Thymus (tissue), 11 donors: ENCODE results near the gene C17orf67. TPM values are rescaled to one million over a fixed set of nuclear protein-coding genes. Genes with fewer than 3 reads are reported as not detected.
"Not testable (repeated sequence)": the region's sequence is repeated elsewhere in the genome, so short reads cannot be mapped to it uniquely, and the experiment has no call there.

Experiments used
- DNase-seq, 9 donors: peaks; one replicate each; pipeline ENCODE4 v3.0.0-alpha.2; 2013; ENCODE audit warnings: low spot score in 9 of 9, low read depth in 6 of 9, missing footprints in 1 of 9
- H3K27ac ChIP-seq, 2 donors: one replicate each; pipeline ENCODE4 v1.5.1; 2013; ENCODE audit warnings: control low read depth in 1 of 2, low read depth in 1 of 2, low read length in 1 of 2, mild to moderate bottlenecking in 1 of 2, moderate library complexity in 1 of 2
- H3K27me3 ChIP-seq, 2 donors: one replicate each; pipeline ENCODE4 v1.5.1; 2013; ENCODE audit warnings: low read length in 1 of 2; ENCODE audit not compliant: control insufficient read depth in 2 of 2, insufficient read depth in 1 of 2
- H3K36me3 ChIP-seq, 2 donors: one replicate each; pipeline ENCODE4 v1.5.1; 2013; ENCODE audit warnings: low read length in 1 of 2, mild to moderate bottlenecking in 1 of 2, moderate library complexity in 1 of 2; ENCODE audit not compliant: control insufficient read depth in 2 of 2, insufficient read depth in 2 of 2
- H3K4me1 ChIP-seq, 2 donors: one replicate each; pipeline ENCODE4 v1.5.1; 2013; ENCODE audit warnings: low read length in 2 of 2; ENCODE audit not compliant: control insufficient read depth in 2 of 2, insufficient read depth in 2 of 2
- H3K4me3 ChIP-seq, 2 donors: one replicate each; pipeline ENCODE4 v1.5.1; 2013; ENCODE audit warnings: low read length in 2 of 2, control low read depth in 1 of 2, mild to moderate bottlenecking in 1 of 2
- H3K9me3 ChIP-seq, 2 donors: one replicate each; pipeline ENCODE4 v1.5.1; 2013; ENCODE audit warnings: low read length in 1 of 2, mild to moderate bottlenecking in 1 of 2; ENCODE audit not compliant: control insufficient read depth in 2 of 2, insufficient read depth in 1 of 2
- WGBS: extraction: QIAGEN DNeasy Blood & Tissue Kit; methylation state at CpG from one replicate; pipeline ENCODE4 v1.1.7; 2013; 5-methylcytosine and 5-hydroxymethylcytosine counted together
- polyA plus RNA-seq: library from polyadenylated mRNA; stranded (reverse); fragments of 200-250 nt; gene quantifications from one replicate; pipeline ENCODE4 v1.2.3, GENCODE V29; 2013
- total RNA-seq: library from RNA; stranded (reverse); fragments of 120-200 nt; gene quantifications from one replicate; pipeline ENCODE4 v1.2.4, GENCODE V29; 2013
- donor health status: healthy.

The C17orf67 gene
- total and polyA plus RNA-seq, 2 donors: 8.0 to 14.0 TPM

GRCh38 chr17:56757611-56758010 is 76.1 kb downstream of the C17orf67 start:
- not testable (repeated sequence) for H3K4me3 ChIP-seq, H3K9me3 ChIP-seq, H3K27me3 ChIP-seq, DNase-seq, H3K36me3 ChIP-seq, H3K27ac ChIP-seq
- WGBS: 98% methylated on average over 7 of the region's 7 CpGs
- H3K4me1 ChIP-seq: peaks cover 5 to 22% of the 10 kb centered on the region in 2 donors

- Histone ChIP-seq H3K27ac (no peak overlapping the region), H3K4me1 (peaks cover 8 to 32% of the 10 kb centered on the region in 2 donors), H3K4me3 (no peak overlapping the region), H3K27me3 (no peaks in the 10 kb centered on the region), H3K36me3 (no peaks in the 10 kb centered on the region), H3K9me3 (no peaks in the 10 kb centered on the region)
- WGBS: 94% methylated on average over 2 of the region's 2 CpGs
- DNase-seq: no peak
Observed at GRCh38 chr17:56756536-56756935, 77.2 kb downstream of the C17orf67 start.

GRCh38 chr17:56755310-56755709 is 78.4 kb downstream of the C17orf67 start:
- Histone ChIP-seq H3K27me3 (no peaks in the 10 kb centered on the region), H3K4me3 (no peak overlapping the region), H3K27ac (peak overlapping the region in 1 of 2 donors; percentile 50), H3K9me3 (no peaks in the 10 kb centered on the region), H3K4me1 (peaks cover 12 to 45% of the 10 kb centered on the region in 2 donors), H3K36me3 (no peaks in the 10 kb centered on the region)
- DNase-seq: no peak
- 95% methylated on average over 5 of the region's 5 CpGs for WGBS

- Histone ChIP-seq H3K27me3 (no peaks in the 10 kb centered on the region), H3K27ac (peak overlapping the region in 1 of 2 donors; percentile 50), H3K4me1 (peaks cover 14 to 51% of the 10 kb centered on the region in 2 donors), H3K36me3 (no peaks in the 10 kb centered on the region), H3K4me3 (no peak overlapping the region), H3K9me3 (no peaks in the 10 kb centered on the region)
- peak in 7 of 9 donors; percentile 33 to 80 (median 58) for DNase-seq
- WGBS: 71% methylated on average over 8 of the region's 8 CpGs
Observed at GRCh38 chr17:56754523-56755208, 79.1 kb downstream of the C17orf67 start.

- Histone ChIP-seq H3K9me3 (no peaks in the 10 kb centered on the region), H3K4me1 (peaks cover 14 to 54% of the 10 kb centered on the region in 2 donors), H3K27ac (no peak overlapping the region), H3K27me3 (no peaks in the 10 kb centered on the region), H3K36me3 (no peaks in the 10 kb centered on the region), H3K4me3 (no peak overlapping the region)
- no peak for DNase-seq
- WGBS: 94% methylated on average over 4 of the region's 4 CpGs
Observed at GRCh38 chr17:56752263-56752836, 81.4 kb downstream of the C17orf67 start.

- 91% methylated on average over 6 of the region's 6 CpGs for WGBS
- no peaks in the 10 kb centered on the region for H3K27me3 ChIP-seq
- no peak for DNase-seq
- peaks cover 14 to 51% of the 10 kb centered on the region in 2 donors for H3K4me1 ChIP-seq
- no peak overlapping the region for H3K27ac ChIP-seq
- H3K4me3 ChIP-seq: no peak overlapping the region
- no peaks in the 10 kb centered on the region for H3K9me3 ChIP-seq
- H3K36me3 ChIP-seq: no peaks in the 10 kb centered on the region
Observed at GRCh38 chr17:56751145-56751738, 82.5 kb downstream of the C17orf67 start.

GRCh38 chr17:56744721-56745120 is 89.0 kb downstream of the C17orf67 start:
- Histone ChIP-seq H3K9me3 (peaks cover 0 to 7% of the 10 kb centered on the region in 2 donors), H3K27me3 (no peaks in the 10 kb centered on the region), H3K4me1 (peaks cover 0 to 4% of the 10 kb centered on the region in 2 donors), H3K27ac (no peak overlapping the region), H3K4me3 (no peak overlapping the region), H3K36me3 (no peaks in the 10 kb centered on the region)
- DNase-seq: no peak
- 97% methylated on average over 7 of the region's 7 CpGs for WGBS

- Histone ChIP-seq H3K27ac (no peak overlapping the region), H3K9me3 (peaks cover 0 to 7% of the 10 kb centered on the region in 2 donors), H3K36me3 (no peaks in the 10 kb centered on the region), H3K27me3 (no peaks in the 10 kb centered on the region), H3K4me1 (no peaks in the 10 kb centered on the region), H3K4me3 (no peak overlapping the region)
- WGBS: 75% methylated on average over 4 of the region's 4 CpGs
- no peak for DNase-seq
Observed at GRCh38 chr17:56742601-56743000, 91.1 kb downstream of the C17orf67 start.
